Measurements from ENCODE around the gene ATP5F1C.

Gene ATP5F1C

GRCh38 chr10:7836571-7836970 is 48.6 kb downstream of the ATP5F1C start:
- Histone ChIP-seq H4K20me1 (ENCODE audit: insufficient read depth) (no peaks in the 10 kb centered on the region), H2AFZ (ENCODE audit: low read depth) (no peak overlapping the region), H3K27me3 (ENCODE audit: insufficient read depth, low read depth) (no peaks in the 10 kb centered on the region), H3K79me2 (ENCODE audit: insufficient read depth, low read depth) (peaks cover 29% of the 10 kb centered on the region), H3K4me2 (no peak overlapping the region), H3K4me1 (ENCODE audit: low read depth, poor library complexity, severe bottlenecking) (no peaks in the 10 kb centered on the region), H3K36me3 (ENCODE audit: insufficient read depth) (no peaks in the 10 kb centered on the region; the same call in 1 of the 2 replicates), H3K4me3 (IDR thresholded peaks at IDR 0.05; ENCODE audit: insufficient read depth, low read depth, low read length) (no peak overlapping the region), H3K9ac (no peak overlapping the region), H3K27ac (no peak overlapping the region)
- no peak for TF ChIP-seq CTCF (conservative IDR thresholded peaks at IDR 0.05; ENCODE audit: low read depth, low read length)

GRCh38 chr10:7846591-7846990 is 58.6 kb downstream of the ATP5F1C start:
- Histone ChIP-seq H3K4me1 (ENCODE audit: low read depth, poor library complexity, severe bottlenecking) (no peaks in the 10 kb centered on the region), H3K4me2 (no peak overlapping the region), H4K20me1 (ENCODE audit: insufficient read depth) (no peaks in the 10 kb centered on the region), H3K4me3 (IDR thresholded peaks at IDR 0.05; ENCODE audit: insufficient read depth, low read depth, low read length) (no peak overlapping the region), H3K27me3 (ENCODE audit: insufficient read depth, low read depth) (no peaks in the 10 kb centered on the region), H3K36me3 (ENCODE audit: insufficient read depth) (no peaks in the 10 kb centered on the region), H3K79me2 (ENCODE audit: insufficient read depth, low read depth) (peaks cover 8% of the 10 kb centered on the region; the same call in 1 of the 2 replicates), H3K27ac (no peak overlapping the region), H3K9ac (no peak overlapping the region), H2AFZ (ENCODE audit: low read depth) (no peak overlapping the region)
- TF ChIP-seq CTCF (conservative IDR thresholded peaks at IDR 0.05; ENCODE audit: low read depth, low read length): no peak

- TF ChIP-seq CTCF (conservative IDR thresholded peaks at IDR 0.05; ENCODE audit: low read depth, low read length): no peak
- Histone ChIP-seq H3K9ac (no peak overlapping the region), H4K20me1 (ENCODE audit: insufficient read depth) (no peaks in the 10 kb centered on the region), H3K4me3 (IDR thresholded peaks at IDR 0.05; ENCODE audit: insufficient read depth, low read depth, low read length) (no peak overlapping the region), H3K4me1 (ENCODE audit: low read depth, poor library complexity, severe bottlenecking) (no peaks in the 10 kb centered on the region), H3K27ac (no peak overlapping the region), H2AFZ (ENCODE audit: low read depth) (no peak overlapping the region), H3K79me2 (ENCODE audit: insufficient read depth, low read depth) (peaks cover 4% of the 10 kb centered on the region; the same call in 1 of the 2 replicates), H3K27me3 (ENCODE audit: insufficient read depth, low read depth) (no peaks in the 10 kb centered on the region), H3K36me3 (ENCODE audit: insufficient read depth) (no peaks in the 10 kb centered on the region), H3K4me2 (no peak overlapping the region)
Observed at GRCh38 chr10:7853226-7853842, 65.4 kb downstream of the ATP5F1C start.

- H2AFZ ChIP-seq (ENCODE audit: low read depth): no peak overlapping the region
- TF ChIP-seq CTCF (conservative IDR thresholded peaks at IDR 0.05; ENCODE audit: low read depth, low read length): no peak
Observed at GRCh38 chr10:7853890-7854289, 65.9 kb downstream of the ATP5F1C start.

More at GRCh38 chr10:7853890-7854289, 65.9 kb downstream of the ATP5F1C start:
- H3K9ac ChIP-seq: no peak overlapping the region
- no peaks in the 10 kb centered on the region for H3K4me1 ChIP-seq (ENCODE audit: low read depth, poor library complexity, severe bottlenecking)
- H3K36me3 ChIP-seq (ENCODE audit: insufficient read depth): no peaks in the 10 kb centered on the region
- no peaks in the 10 kb centered on the region for H3K27me3 ChIP-seq (ENCODE audit: insufficient read depth, low read depth)
- H3K4me3 ChIP-seq (IDR thresholded peaks at IDR 0.05; ENCODE audit: insufficient read depth, low read depth, low read length): no peak overlapping the region
- H3K79me2 ChIP-seq (ENCODE audit: insufficient read depth, low read depth): peaks cover 4% of the 10 kb centered on the region; the same call in 1 of the 2 replicates
- H4K20me1 ChIP-seq (ENCODE audit: insufficient read depth): no peaks in the 10 kb centered on the region
- H3K27ac ChIP-seq: no peak overlapping the region
- no peak overlapping the region for H3K4me2 ChIP-seq
